Keratinocyte (primary cell): ENCODE results near the gene KLK6. TPM values are rescaled to one million over a fixed set of nuclear protein-coding genes. Genes with fewer than 3 reads are reported as not detected.
A peak's percentile ranks its signal among the peaks of the same experiment; 100 is the strongest.

Source experiments
- DNase-seq: peaks from one replicate; pipeline ENCODE4 v3.0.0-alpha.2; 2011; ENCODE audit warnings: low read depth, missing footprints, low spot score
- FAIRE-seq: peaks from 2 replicates; lab custom pipeline; 2011; peaks lifted over from hg19 to GRCh38; lab: Jason Lieb, UNC
- H2AFZ ChIP-seq: 2 replicates; pipeline ENCODE4 v1.6.0; 2012; ENCODE audit warnings: low read length, control low read depth, inconsistent platforms; ENCODE audit not compliant: control insufficient read depth
- H3K27ac ChIP-seq: 2 replicates; pipeline ENCODE4 v1.5.1; 2011; ENCODE audit warnings: low read length; ENCODE audit not compliant: control insufficient read depth, insufficient read depth
- H3K27me3 ChIP-seq: 3 replicates; pipeline ENCODE4 v1.6.0; 2011; ENCODE audit warnings: low read length; ENCODE audit not compliant: control insufficient read depth, insufficient read depth; ENCODE audit errors: extremely low read depth
- H3K36me3 ChIP-seq, 2 experiments: 2 replicates in 1 of 2; 3 replicates in 1 of 2; pipeline ENCODE4 v1.5.1; 2011; ENCODE audit warnings: low read length in 2 of 2, mild to moderate bottlenecking in 1 of 2; ENCODE audit not compliant: control insufficient read depth in 2 of 2, insufficient read depth in 2 of 2; ENCODE audit errors: extremely low read depth in 1 of 2
- H3K4me1 ChIP-seq: 3 replicates; pipeline ENCODE4 v1.5.1; 2011; ENCODE audit warnings: low read length; ENCODE audit not compliant: control insufficient read depth, insufficient read depth; ENCODE audit errors: extremely low read depth
- H3K4me2 ChIP-seq: 3 replicates; pipeline ENCODE4 v1.6.0; 2011; ENCODE audit warnings: low read depth, low read length; ENCODE audit not compliant: control insufficient read depth, insufficient read depth; ENCODE audit errors: extremely low read depth
- H3K4me3 ChIP-seq, 3 experiments: fragments of 200-600 bp in 1 of 3; sonication (generic) in 1 of 3; 2 replicates in 2 of 3; 3 replicates in 1 of 3; pipeline ENCODE4 v1.5.1; 2011 to 2016; ENCODE audit warnings: low read length in 3 of 3, mild to moderate bottlenecking in 3 of 3, control low read depth in 2 of 3, inconsistent platforms in 1 of 3, low read depth in 1 of 3, mixed read lengths in 1 of 3, mixed run types in 1 of 3, moderate library complexity in 1 of 3; ENCODE audit not compliant: control insufficient read depth in 2 of 3, insufficient read depth in 2 of 3; ENCODE audit errors: extremely low read depth in 1 of 3
- H3K79me2 ChIP-seq: 2 replicates; pipeline ENCODE4 v1.6.0; 2012; ENCODE audit warnings: low read length; ENCODE audit not compliant: control insufficient read depth, insufficient read depth
- H3K9ac ChIP-seq: 3 replicates; pipeline ENCODE4 v1.6.0; 2011; ENCODE audit warnings: low read length; ENCODE audit not compliant: control insufficient read depth, insufficient read depth; ENCODE audit errors: extremely low read depth
- H3K9me1 ChIP-seq: 3 replicates; pipeline ENCODE4 v1.6.0; 2011; ENCODE audit warnings: low read length; ENCODE audit not compliant: control insufficient read depth, insufficient read depth; ENCODE audit errors: extremely low read depth
- H3K9me3 ChIP-seq: 2 replicates; pipeline ENCODE4 v1.5.1; 2012; ENCODE audit warnings: low read depth, low read length; ENCODE audit not compliant: control insufficient read depth
- H4K20me1 ChIP-seq: 3 replicates; pipeline ENCODE4 v1.6.0; 2011; ENCODE audit warnings: low read length; ENCODE audit not compliant: control insufficient read depth, insufficient read depth; ENCODE audit errors: extremely low read depth
- CTCF ChIP-seq, 3 experiments: IDR thresholded peaks in 1 of 3; conservative IDR thresholded peaks in 1 of 3; optimal IDR thresholded peaks in 1 of 3; 2 replicates in 2 of 3; 3 replicates in 1 of 3; pipeline versions ENCODE3 to v1.5.1; 2011; ENCODE audit warnings: low read length in 3 of 3, mild to moderate bottlenecking in 3 of 3, moderate library complexity in 2 of 3, control low read depth in 1 of 3, inconsistent platforms in 1 of 3; ENCODE audit not compliant: insufficient read depth in 2 of 3; ENCODE audit errors: extremely low read depth in 1 of 3
- EZH2 ChIP-seq: IDR thresholded peaks from one replicate; pipeline ENCODE4 v1.6.1; 2012; ENCODE audit warnings: inconsistent platforms, mild to moderate bottlenecking, low read length, moderate library complexity
- dilution Hi-C: fragments of 300-500 bp; cut with MboI; formaldehyde crosslinking; loops from one replicate; pipeline ENCODE4 v1.7.0; 2020; ENCODE audit warnings: low sequenced_read_pairs; ENCODE audit not compliant: extremely low pct_ligation_motif_present
- polyA plus RNA-seq, 5 experiments: library from polyadenylated mRNA; depleted of rRNA in 3 of 5; stranded (reverse) in 3 of 5; stranded (forward) in 1 of 5; unstranded in 1 of 5; fragments of >200 nt; gene quantifications; 1 replicate in 1 of 5; 2 replicates in 3 of 5; 3 replicates in 1 of 5; pipeline versions ENCODE4 v1.2.1 to v1.2.3, GENCODE V29; 2011 to 2012; ENCODE audit warnings: missing spikeins in 2 of 5, low read depth in 1 of 5, low replicate concordance in 1 of 5

KLK6 gene
- polyA plus RNA-seq, 1 donor (not counting 4 experiments of a cell fraction or from before 2014, with no cell fraction given), result 1.9 TPM

GRCh38 chr19:50998061-50998460, 28.7 kb upstream of the KLK6 start:
- Histone ChIP-seq H3K9ac (no peak overlapping the region), H3K9me3 (no peaks in the 10 kb centered on the region), H3K79me2 (peaks cover 14% of the 10 kb centered on the region), H4K20me1 (no peaks in the 10 kb centered on the region), H3K27ac (no peak overlapping the region), H3K4me1 (peaks cover 39% of the 10 kb centered on the region), H3K4me2 (no peak overlapping the region), H3K36me3 (peaks cover 2 to 6% of the 10 kb centered on the region in 2 experiments), H3K4me3 (no peak overlapping the region), H3K27me3 (no peaks in the 10 kb centered on the region), H2AFZ (no peak overlapping the region), H3K9me1 (no peaks in the 10 kb centered on the region)
- no peak for TF ChIP-seq EZH2
- TF ChIP-seq CTCF (optimal IDR thresholded peaks at IDR 0.05 in 1 of 3, IDR thresholded peaks at IDR 0.05 in 1 of 3, conservative IDR thresholded peaks at IDR 0.05 in 1 of 3; ENCODE audit: extremely low read depth in 1 of 3, insufficient read depth in 2 of 3, low read length in 3 of 3), result no peak
- dilution Hi-C loops, result no loop called here
- FAIRE-seq, result no peak
- DNase-seq, result no peak

- Histone ChIP-seq H3K36me3 (peaks cover 0 to 2% of the 10 kb centered on the region in 2 experiments), H3K4me1 (peaks cover 24% of the 10 kb centered on the region), H3K9me3 (no peaks in the 10 kb centered on the region), H2AFZ (no peak overlapping the region), H3K79me2 (no peaks in the 10 kb centered on the region), H3K4me2 (no peak overlapping the region), H3K27me3 (no peaks in the 10 kb centered on the region), H3K27ac (no peak overlapping the region), H3K4me3 (no peak overlapping the region), H4K20me1 (no peaks in the 10 kb centered on the region), H3K9me1 (no peaks in the 10 kb centered on the region), H3K9ac (no peak overlapping the region)
- dilution Hi-C loops, result no loop called here
- FAIRE-seq, result peak; percentile 71
- TF ChIP-seq CTCF (optimal IDR thresholded peaks at IDR 0.05 in 1 of 3, IDR thresholded peaks at IDR 0.05 in 1 of 3, conservative IDR thresholded peaks at IDR 0.05 in 1 of 3; ENCODE audit: extremely low read depth in 1 of 3, insufficient read depth in 2 of 3, low read length in 3 of 3) (no peak), EZH2 (no peak)
- no peak for DNase-seq
Measured at GRCh38 chr19:50994129-50994528, 24.7 kb upstream of the KLK6 start.
